Neural cell (in vitro differentiated cells): ENCODE measurements around the gene VCX. TPM values are rescaled to one million over a fixed set of nuclear protein-coding genes. Genes with fewer than 3 reads are reported as not detected.

Experiments
- H2AFZ ChIP-seq: fragments of 200-600, 300-800 bp; sonication (generic), shearing (Covaris generic); 2 replicates; pipeline ENCODE4 v1.6.0; 2014; ENCODE audit warnings: low read depth, mild to moderate bottlenecking, antibody characterized with exemption, low read length, moderate library complexity
- H3F3A ChIP-seq: fragments of 200-600 bp; shearing (Covaris generic); 2 replicates; pipeline ENCODE4 v1.6.1; 2016; ENCODE audit warnings: mild to moderate bottlenecking, moderate library complexity, mixed read lengths, antibody characterized with exemption, low read length; ENCODE audit not compliant: insufficient read depth, poor library complexity, severe bottlenecking
- H3K27ac ChIP-seq: fragments of 200-600, 300-800 bp; sonication (generic), shearing (Covaris generic); 2 replicates; pipeline ENCODE4 v1.5.1; 2014; ENCODE audit warnings: mild to moderate bottlenecking, low read length, moderate library complexity
- H3K27me3 ChIP-seq: fragments of 300-800, 200-600 bp; sonication (generic), shearing (Covaris generic); 2 replicates; pipeline ENCODE4 v1.6.0; 2014; ENCODE audit warnings: mild to moderate bottlenecking, low read depth, low read length, moderate library complexity; ENCODE audit not compliant: insufficient read depth
- H3K36me3 ChIP-seq: fragments of 300-800, 200-600 bp; sonication (generic), shearing (Covaris generic); 2 replicates; pipeline ENCODE4 v1.5.1; 2014; ENCODE audit warnings: mild to moderate bottlenecking, antibody characterized with exemption, low read length, moderate library complexity; ENCODE audit not compliant: insufficient read depth
- H3K4me2 ChIP-seq: fragments of 300-800, 200-600 bp; sonication (generic), shearing (Covaris generic); 2 replicates; pipeline ENCODE4 v1.6.0; 2014; ENCODE audit warnings: mild to moderate bottlenecking, low read length
- H3K4me3 ChIP-seq: fragments of 300-800, 200-600 bp; sonication (generic), shearing (Covaris generic); 2 replicates; pipeline ENCODE4 v1.5.1; 2014; ENCODE audit warnings: mild to moderate bottlenecking, low read length, moderate library complexity
- H3K79me2 ChIP-seq: fragments of 200-600 bp; shearing (Covaris generic); replicated peaks from 2 replicates; pipeline ENCODE4 v1.6.0; 2014; ENCODE audit warnings: mild to moderate bottlenecking, low read length, moderate library complexity; ENCODE audit not compliant: insufficient read depth
- H3K9ac ChIP-seq: fragments of 300-800, 200-600 bp; sonication (generic), shearing (Covaris generic); 2 replicates; pipeline ENCODE4 v1.6.1; 2016; ENCODE audit warnings: mild to moderate bottlenecking, low read length, mixed read lengths
- H3K9me2 ChIP-seq: fragments of 200-600 bp; shearing (Covaris generic); 2 replicates; pipeline ENCODE4 v1.6.1; 2016; ENCODE audit warnings: mild to moderate bottlenecking, low read length, mixed read lengths; ENCODE audit not compliant: insufficient read depth
- H3K9me3 ChIP-seq: fragments of 200-600, 300-800 bp; sonication (generic), shearing (Covaris generic); 2 replicates; pipeline ENCODE4 v1.6.1; 2016; ENCODE audit warnings: mild to moderate bottlenecking, mixed run types, low read length, moderate library complexity, mixed read lengths
- H4K20me1 ChIP-seq: fragments of 200-600 bp; shearing (Covaris generic); 2 replicates; pipeline ENCODE4 v1.6.1; 2016; ENCODE audit warnings: mild to moderate bottlenecking, mixed run types; ENCODE audit not compliant: insufficient read depth
- CTCF ChIP-seq: fragments of 450-650 bp; IDR thresholded peaks from 2 replicates; pipeline ENCODE4 v1.5.1; 2014; ENCODE audit warnings: antibody characterized with exemption, mild to moderate bottlenecking, moderate library complexity; ENCODE audit not compliant: poor library complexity, severe bottlenecking
- EP300 ChIP-seq: fragments of 450-650 bp; conservative IDR thresholded peaks from 2 replicates; pipeline ENCODE4 v1.6.1; 2014; ENCODE audit warnings: antibody characterized with exemption, mild to moderate bottlenecking, moderate library complexity; ENCODE audit not compliant: poor library complexity, severe bottlenecking
- EZH2 ChIP-seq: fragments of 200-600, 300-800 bp; shearing (Covaris generic), sonication (generic); IDR thresholded peaks from 2 replicates; pipeline ENCODE4 v1.6.1; 2014; ENCODE audit warnings: antibody characterized with exemption, low read length, borderline replicate concordance, mild to moderate bottlenecking; ENCODE audit not compliant: insufficient read depth, poor library complexity, severe bottlenecking
- MXI1 ChIP-seq: fragments of 450-650 bp; conservative IDR thresholded peaks from 2 replicates; pipeline ENCODE4 v1.6.1; 2014; ENCODE audit warnings: antibody characterized with exemption, mild to moderate bottlenecking; ENCODE audit not compliant: poor library complexity, severe bottlenecking
- POLR2AphosphoS5 ChIP-seq: IDR thresholded peaks from 2 replicates; pipeline ENCODE4 v1.6.1; 2012
- RAD21 ChIP-seq: fragments of 450-650 bp; conservative IDR thresholded peaks from 2 replicates; pipeline ENCODE4 v1.6.1; 2014; ENCODE audit warnings: antibody characterized with exemption, mild to moderate bottlenecking, moderate library complexity
- SMC3 ChIP-seq: fragments of 450-650 bp; conservative IDR thresholded peaks from 2 replicates; pipeline ENCODE4 v1.6.1; 2014; ENCODE audit warnings: antibody characterized with exemption, mild to moderate bottlenecking, moderate library complexity; ENCODE audit not compliant: poor library complexity
- TAF1 ChIP-seq: IDR thresholded peaks from 2 replicates; pipeline ENCODE4 v1.6.1; 2012; ENCODE audit warnings: low read depth
- polyA plus RNA-seq: library from polyadenylated mRNA; depleted of rRNA; stranded (reverse); fragments of >200 nt; gene quantifications from 2 replicates; pipeline ENCODE4 v1.2.3, GENCODE V29; 2014

Gene VCX
- polyA plus RNA-seq, 1 donor from 2014 or later, result not detected

GRCh38 chrX:7889680-7890079 lies 46.7 kb downstream of the VCX start:
- Histone ChIP-seq H2AFZ (no peak overlapping the region), H3K9me3 (no peaks in the 10 kb centered on the region), H3K4me3 (no peak overlapping the region), H3K9me2 (no peaks in the 10 kb centered on the region), H3F3A (no peaks in the 10 kb centered on the region), H3K79me2 (no peaks in the 10 kb centered on the region), H4K20me1 (no peaks in the 10 kb centered on the region), H3K4me2 (no peak overlapping the region), H3K27ac (no peak overlapping the region), H3K9ac (no peak overlapping the region), H3K27me3 (no peaks in the 10 kb centered on the region), H3K36me3 (no peaks in the 10 kb centered on the region)
- TF ChIP-seq EZH2 (no peak), POLR2AphosphoS5 (no peak), TAF1 (no peak), CTCF (no peak), MXI1 (no peak), EP300 (no peak)

GRCh38 chrX:7891928-7892327 lies 49.0 kb downstream of the VCX start:
- Histone ChIP-seq H3K9ac (no peak overlapping the region), H3K9me2 (no peaks in the 10 kb centered on the region), H3F3A (no peaks in the 10 kb centered on the region), H4K20me1 (no peaks in the 10 kb centered on the region), H3K4me2 (no peak overlapping the region), H3K4me3 (no peak overlapping the region), H3K36me3 (no peaks in the 10 kb centered on the region), H3K9me3 (no peaks in the 10 kb centered on the region), H3K27me3 (no peaks in the 10 kb centered on the region), H2AFZ (no peak overlapping the region), H3K27ac (no peak overlapping the region), H3K79me2 (no peaks in the 10 kb centered on the region)
- TF ChIP-seq EP300, result no peak
- no peak for TF ChIP-seq TAF1
- TF ChIP-seq EZH2, result no peak
- no peak for TF ChIP-seq CTCF
- TF ChIP-seq MXI1, result no peak
- no peak for TF ChIP-seq RAD21
- no peak for TF ChIP-seq SMC3

Other genes starting within 250 kb of the VCX start
- gene PNPLA4, start 84.2 kb downstream of the VCX start, polyA plus RNA-seq, result 2.0 and 3.8 TPM in 2 replicates